NOMO-1 (cell line): ENCODE measurements around the gene CCDC15.

Source experiments
- DNase-seq, 2 experiments: peaks; one replicate each; lab custom pipeline; 2025; ENCODE audit not compliant: unreplicated experiment in 2 of 2; lab: John Stamatoyannopoulos, UW

The CCDC15 gene, protein sequence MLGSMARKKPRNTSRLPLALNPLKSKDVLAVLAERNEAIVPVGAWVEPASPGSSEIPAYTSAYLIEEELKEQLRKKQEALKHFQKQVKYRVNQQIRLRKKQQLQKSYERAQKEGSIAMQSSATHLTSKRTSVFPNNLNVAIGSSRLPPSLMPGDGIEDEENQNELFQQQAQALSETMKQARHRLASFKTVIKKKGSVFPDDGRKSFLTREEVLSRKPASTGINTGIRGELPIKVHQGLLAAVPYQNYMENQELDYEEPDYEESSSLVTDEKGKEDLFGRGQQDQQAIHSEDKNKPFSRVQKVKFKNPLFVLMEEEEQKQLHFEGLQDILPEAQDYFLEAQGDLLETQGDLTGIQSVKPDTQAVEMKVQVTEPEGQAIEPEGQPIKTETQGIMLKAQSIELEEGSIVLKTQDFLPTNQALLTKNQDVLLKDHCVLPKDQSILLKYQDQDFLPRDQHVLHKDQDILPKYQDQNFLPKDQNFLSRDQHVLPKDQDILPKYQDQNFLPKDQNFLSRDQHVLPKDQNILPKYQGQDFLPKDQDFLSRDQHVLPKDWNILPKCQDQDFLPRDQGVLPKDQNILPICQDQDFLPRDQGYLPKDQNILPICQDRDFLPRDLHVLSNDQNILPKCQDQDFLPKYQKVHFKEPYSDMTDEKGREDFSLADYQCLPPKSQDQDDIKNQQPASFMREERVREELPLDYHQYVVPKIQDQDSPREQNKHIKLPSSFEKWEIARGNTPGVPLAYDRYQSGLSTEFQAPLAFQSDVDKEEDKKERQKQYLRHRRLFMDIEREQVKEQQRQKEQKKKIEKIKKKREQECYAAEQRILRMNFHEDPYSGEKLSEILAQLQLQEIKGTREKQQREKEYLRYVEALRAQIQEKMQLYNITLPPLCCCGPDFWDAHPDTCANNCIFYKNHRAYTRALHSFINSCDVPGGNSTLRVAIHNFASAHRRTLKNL

DNA sequence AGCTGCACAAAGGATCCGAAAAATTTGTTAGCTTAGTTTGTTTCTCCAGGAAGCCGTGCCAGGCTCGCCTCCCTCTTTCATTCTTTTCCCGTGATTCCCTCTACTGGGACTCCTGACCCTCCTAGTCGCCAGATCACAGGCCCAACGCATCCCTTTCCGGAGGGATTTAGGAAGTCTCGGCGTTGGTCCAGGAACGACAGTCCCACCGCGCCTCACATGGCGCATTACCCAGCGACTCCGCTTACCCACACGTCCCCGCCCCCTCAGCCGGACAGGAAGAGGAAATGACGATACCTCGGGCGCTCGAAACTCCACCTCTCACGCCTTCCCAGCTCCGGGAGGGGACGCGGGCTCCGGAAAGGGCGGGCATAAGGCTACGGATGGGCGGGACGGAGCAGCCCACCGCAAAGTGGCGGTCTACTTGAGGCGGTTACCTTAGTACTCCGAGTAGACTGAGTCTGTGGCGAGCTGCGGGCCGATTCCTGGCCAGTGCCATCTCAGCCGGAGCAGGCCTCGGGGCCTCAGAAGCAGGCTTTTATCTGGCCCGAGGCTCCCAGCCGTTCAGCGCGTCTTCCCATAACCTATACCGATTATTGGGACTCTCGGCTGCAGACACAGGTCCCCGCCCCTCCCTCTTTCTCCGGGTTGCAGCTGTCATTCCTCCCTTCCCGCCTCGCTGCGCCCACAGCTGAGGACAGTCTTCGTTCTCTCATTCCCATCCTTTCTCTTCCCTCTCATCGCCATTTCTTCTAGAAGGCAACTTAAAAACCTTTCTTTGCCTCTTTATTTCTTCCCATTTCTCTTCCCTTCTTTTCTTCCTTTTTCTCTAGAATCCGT, at the start of gene CCDC15:
TSS of gene CCDC15 (plus strand) at position 450 of the 837 bp plus-strand sequence. CDS start 531 bp downstream, outside the sequence.
- DNase-seq = peak; percentile 94 to 96

DNA sequence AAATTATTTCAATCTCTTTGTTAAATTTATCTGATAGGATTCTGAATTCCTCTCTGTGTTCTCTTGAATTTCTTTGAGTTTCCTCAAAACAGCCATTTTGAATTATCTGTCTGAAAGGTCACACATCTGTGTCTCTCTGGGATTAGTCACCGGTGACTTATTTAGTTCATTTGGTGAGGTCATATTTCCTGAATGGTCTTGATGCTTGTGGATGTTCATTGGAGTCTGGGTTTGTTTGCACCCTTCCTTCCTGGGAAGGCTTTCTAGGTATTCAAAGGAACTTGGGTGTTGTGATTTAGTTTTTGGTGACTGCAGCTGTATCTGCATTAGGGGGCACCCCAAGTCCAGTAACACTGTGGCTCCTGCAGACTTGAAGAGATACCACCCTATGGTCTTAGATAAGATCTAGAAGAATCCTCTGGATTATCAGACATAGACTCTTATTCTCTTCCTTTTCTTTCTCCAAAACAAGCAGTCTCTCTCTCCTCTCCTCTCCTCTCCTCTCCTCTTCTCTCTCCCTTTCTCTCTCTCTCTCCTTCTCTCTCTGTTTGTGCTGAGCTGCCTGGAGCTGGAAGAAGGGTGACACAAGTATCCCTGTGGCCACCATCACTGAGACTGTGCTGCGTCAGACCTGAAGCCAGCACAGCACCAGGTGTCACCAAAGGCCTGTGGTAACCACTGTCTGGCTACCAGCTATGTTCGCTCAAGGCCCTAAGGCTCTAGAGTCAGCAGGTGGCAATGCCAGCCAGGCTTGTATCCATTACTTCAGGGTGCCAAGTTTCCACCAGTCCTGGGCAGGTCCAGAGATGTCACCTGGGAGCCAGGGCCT, 38.2 kb upstream of the CCDC15 start:
- DNase-seq = no peak

DNA sequence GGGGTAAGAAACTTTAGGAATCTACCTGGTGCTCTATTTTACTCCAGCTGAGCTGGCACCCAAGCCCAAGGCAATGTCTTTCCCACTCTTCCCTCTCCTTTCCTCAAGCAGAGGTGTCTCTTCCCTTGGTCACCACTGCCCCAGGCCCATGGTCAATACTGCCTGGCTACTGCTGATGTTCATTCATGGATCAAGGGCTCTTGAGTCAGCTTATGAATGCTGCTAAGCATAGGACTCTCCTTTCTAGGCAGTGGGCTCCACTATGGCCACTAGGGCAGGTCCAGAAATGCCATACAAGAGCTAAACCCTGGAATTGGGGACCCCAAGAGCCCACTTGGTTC, 37.7 kb upstream of the CCDC15 start:
- DNase-seq = no peak

DNA sequence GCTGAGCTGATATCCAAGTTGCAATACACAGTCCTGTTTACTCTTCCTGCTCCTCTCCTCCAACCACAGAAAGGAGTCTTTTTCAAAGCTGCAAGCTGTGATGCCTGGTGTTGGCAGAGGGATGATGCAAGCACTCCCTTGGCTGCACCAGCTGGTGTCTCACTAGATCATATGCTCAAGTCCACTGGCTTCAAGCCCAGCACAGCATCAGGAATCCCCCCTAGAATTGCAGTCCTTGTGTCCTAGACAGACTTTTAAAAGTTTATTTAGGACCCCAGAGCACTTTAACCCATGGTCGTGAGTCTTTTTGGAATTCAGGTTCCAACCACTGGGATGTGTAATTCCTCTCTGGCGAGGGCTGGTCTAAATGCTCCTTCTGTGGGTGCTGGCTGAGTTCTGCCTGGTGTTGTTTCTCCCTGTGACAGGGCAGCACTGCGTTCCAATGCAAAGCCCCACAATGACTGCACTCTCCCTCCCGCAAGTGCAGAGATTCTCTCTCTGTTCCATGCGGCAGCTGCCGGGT, 36.8 kb upstream of the CCDC15 start:
- no peak for DNase-seq

DNA sequence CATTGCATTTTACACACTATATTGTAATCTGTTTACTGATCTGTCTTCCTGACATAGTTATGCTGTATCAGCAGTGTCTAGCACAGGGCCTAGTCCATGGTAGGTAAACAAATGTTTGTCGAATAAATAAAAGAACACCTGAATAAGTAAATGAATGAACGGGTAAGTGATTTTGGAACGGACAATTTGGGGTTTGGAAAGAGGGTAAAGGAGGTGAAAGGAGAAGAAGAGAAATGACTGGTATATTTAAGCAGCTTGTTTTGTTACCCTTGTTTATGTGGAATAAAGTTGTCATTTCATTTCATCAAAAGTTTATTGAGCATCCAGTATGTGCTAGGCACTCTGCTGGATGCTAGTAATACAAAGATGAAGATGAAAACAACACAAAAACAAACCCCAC, 35.1 kb upstream of the CCDC15 start, which contains the start of gene HEPN1:
TSS of gene HEPN1 (plus strand) at position 301 of the 400 bp plus-strand sequence.
- DNase-seq = no peak

DNA sequence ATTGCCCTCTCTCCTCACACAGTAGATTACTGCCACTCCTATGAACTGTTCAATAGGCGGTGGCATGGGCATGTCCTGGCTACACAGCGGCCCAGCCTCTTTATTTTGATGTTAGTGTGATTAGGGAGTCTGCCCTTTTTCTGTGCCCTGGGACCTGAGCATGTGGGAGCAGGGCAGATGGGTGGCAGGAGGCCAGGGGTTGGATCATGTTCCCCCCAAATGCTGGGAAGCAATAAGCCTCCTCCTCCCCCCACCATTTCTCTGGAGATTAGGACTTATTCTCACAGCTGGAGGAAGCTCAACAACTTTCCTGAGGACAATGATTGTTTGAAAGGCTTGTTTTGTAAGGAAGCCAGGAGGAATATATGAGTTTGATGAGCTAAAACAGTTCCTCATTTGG, 34.1 kb upstream of the CCDC15 start:
- DNase-seq = no peak

DNA sequence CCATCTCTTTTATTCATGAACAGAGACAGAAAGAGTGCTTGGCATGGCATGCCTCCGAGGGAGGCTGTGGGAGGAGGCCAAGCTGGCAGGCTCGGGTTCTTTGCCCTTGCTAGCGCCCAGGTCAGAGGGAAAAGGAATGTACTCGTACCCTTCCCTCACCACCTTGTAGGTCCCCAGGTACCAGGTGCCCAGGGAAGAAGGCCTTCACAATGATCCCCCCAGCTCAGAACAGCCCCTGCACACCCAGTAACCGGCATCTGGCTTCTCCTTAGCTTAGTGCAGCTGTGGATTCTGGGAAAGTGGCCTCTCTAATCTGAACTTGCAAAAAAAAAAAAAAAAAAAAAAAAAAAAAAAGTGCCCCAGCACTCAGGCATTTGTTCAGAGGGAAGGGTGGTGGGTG, 33.6 kb upstream of the CCDC15 start:
- DNase-seq = no peak

DNA sequence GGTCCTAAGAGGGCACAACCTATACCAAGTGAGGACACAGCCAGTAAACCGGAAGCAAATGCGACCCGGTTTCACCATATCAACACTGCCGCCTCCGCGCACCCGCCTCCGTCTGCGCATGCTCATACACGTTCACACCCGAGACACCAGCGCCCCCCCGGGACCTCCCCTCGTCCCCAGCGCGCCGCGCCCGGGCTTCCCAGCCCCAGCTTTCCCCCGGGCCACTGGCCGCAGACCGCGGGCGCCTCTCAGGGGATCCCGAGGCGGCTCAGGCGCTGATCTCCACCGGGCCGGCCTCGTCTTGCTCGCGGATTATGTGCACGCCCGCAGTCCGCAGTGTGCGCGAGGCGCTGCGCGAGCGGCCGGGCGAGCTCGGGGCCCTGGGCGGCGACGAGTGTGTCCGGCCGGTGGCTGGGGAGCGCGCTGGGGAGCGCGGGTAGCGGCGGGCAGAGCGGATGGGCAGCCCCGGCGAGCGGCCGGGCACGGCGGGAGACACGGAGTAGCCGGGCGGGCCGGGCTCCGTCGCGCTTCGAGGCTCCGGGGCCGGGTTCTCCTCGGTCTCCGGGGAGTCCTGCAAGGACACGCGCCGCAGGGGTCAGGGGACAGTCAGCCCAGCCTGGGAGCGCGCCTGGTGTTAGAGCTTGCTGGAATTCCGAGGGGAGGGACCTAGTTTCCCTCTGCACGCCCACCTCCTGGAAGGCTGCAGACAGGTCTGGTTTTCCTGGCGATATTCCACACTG, 33.0 kb upstream of the CCDC15 start:
- DNase-seq = no peak

DNA sequence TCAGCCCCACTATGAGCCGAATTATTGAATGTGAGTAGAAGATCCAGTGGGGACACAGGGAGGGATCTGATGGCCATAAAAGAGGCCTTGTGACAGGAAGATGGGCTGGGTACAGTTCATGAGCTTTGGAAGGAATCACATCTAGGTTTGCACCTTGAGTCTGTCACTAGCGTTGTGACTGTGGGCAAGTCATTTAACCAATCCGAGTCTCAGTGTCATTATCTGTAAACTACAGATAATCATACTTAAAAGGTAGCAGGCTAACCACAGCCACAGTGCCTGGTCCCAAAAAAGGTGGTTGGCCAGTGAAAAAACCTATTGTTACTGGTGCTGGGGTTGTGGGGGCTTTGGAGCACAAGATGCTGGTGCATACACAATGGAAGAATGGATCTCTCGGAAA, 31.2 kb upstream of the CCDC15 start:
- DNase-seq = no peak

DNA sequence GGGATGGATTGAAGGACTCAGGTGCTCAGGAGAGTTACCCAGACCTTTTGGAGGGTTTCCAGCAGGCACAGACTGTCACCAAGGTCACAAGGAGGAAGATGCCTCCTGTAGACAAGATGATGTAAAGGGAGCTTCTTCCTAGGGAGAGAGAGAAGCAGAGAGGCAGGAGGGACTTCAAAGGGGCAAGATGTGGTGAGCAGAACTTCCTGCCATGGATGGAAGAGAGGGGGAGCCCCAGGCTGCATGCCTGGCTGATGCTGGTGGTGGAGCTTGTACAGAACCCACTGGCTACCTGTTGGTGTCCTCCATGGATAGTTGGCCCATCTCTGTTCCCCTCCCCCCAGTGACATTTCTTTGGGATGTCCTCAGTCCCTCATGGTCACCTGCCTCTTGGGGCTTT, 30.7 kb upstream of the CCDC15 start:
- no peak for DNase-seq

DNA sequence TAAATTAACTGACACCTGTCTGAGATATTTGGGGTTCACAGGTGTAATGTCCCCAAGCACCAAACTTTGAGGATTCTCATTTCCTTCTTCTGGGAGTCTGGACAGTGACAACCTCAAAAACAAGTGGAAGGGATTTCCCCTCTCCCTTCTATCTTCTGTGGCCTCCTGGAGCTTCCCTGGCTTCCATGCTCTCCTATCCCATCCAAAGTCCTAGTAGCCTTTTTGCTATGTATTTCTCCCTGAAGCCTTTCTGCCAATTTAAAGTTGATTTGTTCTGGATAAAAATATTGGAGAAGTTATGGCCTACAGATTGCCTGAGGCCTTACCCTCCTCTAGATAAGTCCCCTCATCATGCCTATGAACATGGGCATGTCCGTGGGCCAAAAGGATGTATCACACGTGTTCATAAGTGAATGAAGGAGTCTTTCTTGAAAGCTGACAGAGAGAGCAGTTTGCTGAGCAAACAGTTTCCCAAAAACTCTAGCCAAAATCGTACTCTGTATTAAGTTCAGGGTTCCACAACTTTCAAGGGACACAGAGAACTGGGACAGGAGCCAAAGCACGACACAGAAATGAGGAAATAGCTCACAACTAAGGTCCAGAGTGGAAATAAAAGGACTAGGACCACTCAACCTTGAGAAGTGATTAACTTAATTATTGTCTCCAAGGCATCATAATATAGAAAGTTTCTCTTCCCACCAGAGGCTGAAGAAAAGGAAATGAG, 24.9 kb upstream of the CCDC15 start:
- DNase-seq = no peak

DNA sequence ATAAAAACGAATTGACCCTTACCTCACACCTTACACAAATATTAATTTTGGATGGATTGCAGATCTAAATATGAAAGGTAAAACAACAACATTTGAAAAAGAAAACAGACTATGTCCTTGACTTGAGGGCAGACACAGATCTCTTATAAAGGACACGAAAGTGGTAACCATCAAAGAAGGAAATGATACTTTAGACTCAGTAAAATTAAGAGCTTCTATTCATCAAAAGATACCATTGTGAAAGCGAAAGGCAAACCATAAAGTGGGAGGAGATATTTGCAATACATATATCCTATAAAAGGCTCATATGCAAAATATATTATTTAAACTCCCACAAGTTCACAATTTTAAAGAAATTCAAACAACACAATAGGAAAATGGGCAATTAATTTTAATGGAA, 23.2 kb upstream of the CCDC15 start:
- DNase-seq = peak in 1 of 2 experiments; percentile 15

DNA sequence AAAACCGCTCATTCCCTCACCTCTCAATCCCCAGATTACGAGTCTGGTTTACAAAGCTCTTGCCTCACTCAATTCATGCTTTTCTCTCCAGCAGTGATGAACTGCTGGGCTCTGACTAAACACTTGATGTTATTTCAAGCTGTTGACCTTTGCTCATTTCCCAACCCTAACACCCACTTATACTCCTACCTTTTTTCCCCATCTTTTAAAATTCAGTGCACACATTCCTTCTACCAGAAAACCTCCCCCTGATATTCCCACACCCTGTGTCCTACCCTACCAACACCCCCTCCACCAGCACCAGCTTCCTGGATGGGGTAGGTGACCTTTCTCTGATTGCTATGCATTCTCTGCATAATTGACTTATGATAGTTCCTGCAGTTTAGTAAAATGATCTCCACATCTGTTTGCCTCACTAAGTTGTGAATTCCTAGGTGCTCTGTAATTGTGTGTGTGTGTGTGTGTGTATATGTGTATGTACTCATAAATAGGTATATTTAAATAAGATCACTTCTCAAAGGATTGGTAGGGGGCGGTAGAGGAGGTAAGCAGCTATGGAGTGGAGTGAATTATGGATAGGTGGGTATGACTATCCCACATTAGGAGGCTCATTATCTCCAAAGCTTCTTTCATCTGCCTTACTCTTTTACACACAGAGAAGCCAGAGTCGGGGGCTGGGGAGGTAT, 19.0 kb upstream of the CCDC15 start:
- no peak for DNase-seq

DNA sequence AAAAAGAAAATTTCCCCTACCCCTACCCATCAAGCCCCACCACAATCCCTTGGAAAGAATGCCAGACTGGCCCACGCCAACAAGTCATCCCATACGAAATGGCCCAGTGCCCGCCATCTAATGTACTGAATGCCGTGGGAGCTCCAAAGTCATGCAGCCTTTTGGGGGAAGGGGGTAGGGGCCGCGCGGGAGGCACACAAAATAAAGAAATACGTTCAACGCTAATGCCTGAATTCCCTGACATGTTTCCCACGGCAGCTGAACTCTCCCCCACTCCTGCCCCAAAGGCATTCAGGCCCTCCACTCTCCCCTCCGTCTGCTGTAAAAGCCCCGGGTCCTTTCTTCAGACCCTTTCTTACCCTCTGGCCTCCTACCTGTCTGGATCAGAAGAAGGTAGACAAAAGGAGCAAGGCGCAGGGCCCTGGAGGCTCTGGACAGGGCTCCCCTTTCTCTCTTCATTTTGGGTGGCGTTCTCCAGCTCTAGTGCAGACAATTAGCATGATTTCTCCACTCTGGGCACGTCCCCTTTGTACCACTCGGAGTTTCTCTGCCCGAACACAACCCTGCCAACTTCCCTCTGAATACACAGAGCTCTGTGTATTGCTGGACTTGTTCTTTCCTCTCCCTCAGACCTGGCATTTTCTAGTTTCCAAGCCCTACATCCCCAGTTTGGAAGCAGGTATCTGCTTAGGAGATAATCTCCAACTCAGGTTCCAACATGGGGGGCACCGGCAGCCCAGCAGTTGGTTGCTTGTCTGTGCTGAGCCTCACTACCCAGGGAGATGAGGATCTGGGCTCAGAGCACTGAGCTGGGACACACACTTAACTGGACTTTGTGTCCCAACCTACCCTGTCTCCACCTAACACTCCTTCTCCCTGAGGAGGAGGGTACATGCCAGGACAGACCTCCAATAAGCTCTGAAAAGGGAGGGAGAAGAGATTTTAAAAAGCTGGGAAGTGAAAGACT, 18.2 kb upstream of the CCDC15 start, which contains the start of gene HEPACAM:
TSS of gene HEPACAM (minus strand) at position 500 of the 967 bp plus-strand sequence. CDS start at position 459, 41 bp downstream.
- no peak for DNase-seq

DNA sequence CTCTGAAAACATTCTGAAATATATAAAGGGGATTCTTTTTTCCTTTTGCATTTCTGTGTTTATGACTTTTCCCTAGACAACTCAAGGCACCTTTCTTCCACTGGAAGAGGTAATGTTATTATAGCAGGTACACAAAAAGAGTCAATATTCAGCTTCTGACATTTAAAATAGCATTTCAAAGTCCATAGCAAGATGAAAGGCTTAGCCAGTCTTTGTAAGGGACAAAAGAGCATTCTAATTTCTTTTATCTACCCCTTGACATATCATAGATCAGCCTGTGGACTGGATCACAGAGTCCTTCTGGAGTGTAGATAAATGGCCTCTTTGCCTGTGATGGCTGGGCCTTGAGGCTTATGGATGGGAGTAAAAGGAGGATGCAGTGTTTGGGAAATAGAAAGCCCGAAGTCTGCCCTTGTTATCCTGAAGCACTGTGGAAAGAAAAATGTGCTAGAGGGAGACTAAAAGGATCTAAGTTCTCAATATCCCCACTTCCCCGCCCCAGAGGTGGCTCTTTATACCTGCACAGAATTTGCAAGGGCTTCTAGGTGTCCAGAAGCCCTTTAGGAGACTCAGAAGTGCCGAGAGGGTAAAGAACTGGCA, 16.6 kb upstream of the CCDC15 start:
- DNase-seq = no peak

DNA sequence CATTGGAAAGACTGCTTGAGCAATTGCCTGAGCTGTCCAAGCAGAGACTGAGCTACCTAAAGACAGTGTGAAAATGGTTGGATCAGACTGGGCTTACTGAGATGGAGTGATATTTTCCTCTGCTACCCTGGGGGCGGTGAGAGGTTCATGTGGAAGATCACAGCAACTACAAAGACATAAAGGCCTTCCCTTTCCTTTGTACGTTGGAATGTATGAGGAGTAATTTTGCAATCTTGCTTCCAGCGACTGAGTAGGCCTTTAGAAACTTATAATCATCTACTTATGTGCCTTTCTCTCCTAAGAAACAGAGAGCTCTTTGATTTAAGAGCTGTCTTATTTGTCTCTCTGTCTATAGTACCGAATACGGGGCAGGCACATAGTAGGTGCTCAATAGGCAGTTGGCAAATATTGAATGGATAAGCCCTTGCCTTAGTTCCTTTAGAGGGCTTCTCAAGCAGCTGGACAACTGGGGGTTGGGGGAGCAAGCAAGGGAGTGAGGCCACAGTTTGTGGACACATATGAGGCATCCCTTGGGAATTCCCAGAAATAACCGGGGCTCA, 15.7 kb upstream of the CCDC15 start:
- DNase-seq = no peak
